SIG-M5 (cell line): ENCODE measurements around the gene LAMA2.

Experiments used
- DNase-seq: peaks from one replicate; lab custom pipeline; 2025; lab: John Stamatoyannopoulos, UW

LAMA2 gene

GRCh38 chr6:128899341-128900050 lies 16.6 kb downstream of the LAMA2 start:
- no peak for DNase-seq

GRCh38 chr6:128903715-128904114 lies 20.8 kb downstream of the LAMA2 start:
- DNase-seq = no peak

GRCh38 chr6:128914051-128914450 lies 31.1 kb downstream of the LAMA2 start:
- no peak for DNase-seq

GRCh38 chr6:128918886-128919285 lies 35.9 kb downstream of the LAMA2 start:
- no peak for DNase-seq

- DNase-seq = no peak
These were observed 36.7 kb downstream of the LAMA2 start for GRCh38 chr6:128919412-128920180.

GRCh38 chr6:128925765-128926164 lies 42.8 kb downstream of the LAMA2 start:
- no peak for DNase-seq

- no peak for DNase-seq
These were observed 46.9 kb downstream of the LAMA2 start for GRCh38 chr6:128929869-128930268.

- no peak for DNase-seq
These were observed 47.4 kb downstream of the LAMA2 start for GRCh38 chr6:128930321-128930720.

GRCh38 chr6:128932061-128932460 lies 49.1 kb downstream of the LAMA2 start:
- DNase-seq = no peak

- DNase-seq = no peak
These were observed 67.9 kb downstream of the LAMA2 start for GRCh38 chr6:128950864-128951263.

- no peak for DNase-seq
These were observed 70.0 kb downstream of the LAMA2 start for GRCh38 chr6:128952902-128953301.

GRCh38 chr6:128954308-128955043 lies 71.5 kb downstream of the LAMA2 start:
- DNase-seq = no peak

- DNase-seq = no peak
These were observed 80.6 kb downstream of the LAMA2 start for GRCh38 chr6:128963561-128963960.

GRCh38 chr6:128964233-128964755 lies 81.4 kb downstream of the LAMA2 start:
- no peak for DNase-seq

- DNase-seq = no peak
These were observed 81.8 kb downstream of the LAMA2 start for GRCh38 chr6:128964771-128965170.

- no peak for DNase-seq
These were observed 84.0 kb downstream of the LAMA2 start for GRCh38 chr6:128966934-128967333.

GRCh38 chr6:128979071-128979470 lies 96.1 kb downstream of the LAMA2 start:
- no peak for DNase-seq

- DNase-seq = no peak
These were observed 98.8 kb downstream of the LAMA2 start for GRCh38 chr6:128981716-128982115.

GRCh38 chr6:128990360-128990759 lies 107.4 kb downstream of the LAMA2 start:
- DNase-seq = no peak

GRCh38 chr6:128990915-128991314 lies 108.0 kb downstream of the LAMA2 start:
- no peak for DNase-seq

GRCh38 chr6:128993166-128993565 lies 110.2 kb downstream of the LAMA2 start:
- DNase-seq = no peak

GRCh38 chr6:128997880-128998279 lies 114.9 kb downstream of the LAMA2 start:
- no peak for DNase-seq
